Adipocyte (in vitro differentiated cells): ENCODE data around the gene ADSL.
A peak's percentile ranks its signal among the peaks of the same experiment; 100 is the strongest.
"Not testable (repeated sequence)": the region's sequence is repeated elsewhere in the genome, so short reads cannot be mapped to it uniquely, and the experiment has no call there.

Experiments
- DNase-seq: peaks from one replicate; pipeline ENCODE4 v3.0.0-alpha.2; 2015; ENCODE audit warnings: low read depth
- H3K27me3 ChIP-seq: replicated peaks from 2 replicates; pipeline ENCODE4 v1.7.0; 2013; ENCODE audit warnings: mild to moderate bottlenecking, low read length, moderate library complexity; ENCODE audit not compliant: control insufficient read depth, insufficient read depth
- H3K36me3 ChIP-seq: 2 replicates; pipeline ENCODE4 v1.7.0; 2013; ENCODE audit warnings: low read length, mild to moderate bottlenecking, moderate library complexity; ENCODE audit not compliant: control insufficient read depth, insufficient read depth, severe bottlenecking
- H3K4me1 ChIP-seq: 2 replicates; pipeline ENCODE4 v1.7.0; 2013; ENCODE audit warnings: mild to moderate bottlenecking, low read length, moderate library complexity; ENCODE audit not compliant: control insufficient read depth, insufficient read depth
- H3K4me3 ChIP-seq: 2 replicates; pipeline ENCODE4 v1.7.0; 2013; ENCODE audit warnings: mild to moderate bottlenecking, low read length, moderate library complexity
- H3K9ac ChIP-seq: 2 replicates; pipeline ENCODE4 v1.7.0; 2013; ENCODE audit warnings: mild to moderate bottlenecking, low read length, moderate library complexity
- H3K9me3 ChIP-seq: 2 replicates; pipeline ENCODE4 v1.7.0; 2013; ENCODE audit warnings: mild to moderate bottlenecking, low read length, moderate library complexity; ENCODE audit not compliant: control insufficient read depth

The ADSL gene

GRCh38 chr22:40374567-40374966, 28.3 kb downstream of the ADSL start:
- peaks cover 2% of the 10 kb centered on the region for H3K36me3 ChIP-seq
- no peak overlapping the region for H3K9ac ChIP-seq
- H3K4me3 ChIP-seq = no peak overlapping the region
- H3K9me3 ChIP-seq = no peaks in the 10 kb centered on the region
- H3K27me3 ChIP-seq = no peaks in the 10 kb centered on the region
- DNase-seq = no peak
- peaks cover 3% of the 10 kb centered on the region for H3K4me1 ChIP-seq

GRCh38 chr22:40376149-40376548, 29.8 kb downstream of the ADSL start:
- no peaks in the 10 kb centered on the region for H3K9me3 ChIP-seq
- peaks cover 3% of the 10 kb centered on the region for H3K4me1 ChIP-seq
- H3K9ac ChIP-seq = no peak overlapping the region
- no peaks in the 10 kb centered on the region for H3K36me3 ChIP-seq
- no peaks in the 10 kb centered on the region for H3K27me3 ChIP-seq
- DNase-seq = no peak
- no peak overlapping the region for H3K4me3 ChIP-seq

- H3K4me1 ChIP-seq = no peaks in the 10 kb centered on the region
- no peaks in the 10 kb centered on the region for H3K27me3 ChIP-seq
- H3K9ac ChIP-seq = no peak overlapping the region
- H3K4me3 ChIP-seq = no peak overlapping the region
- no peaks in the 10 kb centered on the region for H3K9me3 ChIP-seq
- H3K36me3 ChIP-seq = no peaks in the 10 kb centered on the region
- no peak for DNase-seq
Observed at GRCh38 chr22:40377931-40378330, 31.6 kb downstream of the ADSL start.

- not testable (repeated sequence) for DNase-seq, H3K4me1 ChIP-seq, H3K9me3 ChIP-seq, H3K4me3 ChIP-seq, H3K36me3 ChIP-seq, H3K9ac ChIP-seq, H3K27me3 ChIP-seq
Observed at GRCh38 chr22:40378448-40378847, 32.1 kb downstream of the ADSL start.

- Histone ChIP-seq H3K9me3 (no peaks in the 10 kb centered on the region), H3K36me3 (no peaks in the 10 kb centered on the region), H3K4me1 (peaks cover 11% of the 10 kb centered on the region), H3K9ac (no peak overlapping the region), H3K4me3 (no peak overlapping the region), H3K27me3 (no peaks in the 10 kb centered on the region)
- no peak for DNase-seq
Observed at GRCh38 chr22:40381461-40381860, 35.2 kb downstream of the ADSL start.

GRCh38 chr22:40383905-40384304, 37.6 kb downstream of the ADSL start:
- H3K36me3 ChIP-seq = no peaks in the 10 kb centered on the region
- H3K4me1 ChIP-seq = peaks cover 11% of the 10 kb centered on the region
- H3K4me3 ChIP-seq = no peak overlapping the region
- peak; percentile 18 for DNase-seq
- H3K27me3 ChIP-seq = no peaks in the 10 kb centered on the region
- no peaks in the 10 kb centered on the region for H3K9me3 ChIP-seq
- H3K9ac ChIP-seq = no peak overlapping the region

- H3K36me3 ChIP-seq = no peaks in the 10 kb centered on the region
- peaks cover 11% of the 10 kb centered on the region for H3K4me1 ChIP-seq
- H3K9ac ChIP-seq = no peak overlapping the region
- H3K4me3 ChIP-seq = no peak overlapping the region
- no peaks in the 10 kb centered on the region for H3K9me3 ChIP-seq
- DNase-seq = no peak
- no peaks in the 10 kb centered on the region for H3K27me3 ChIP-seq
Observed at GRCh38 chr22:40385036-40385782, 38.9 kb downstream of the ADSL start.

GRCh38 chr22:40387746-40388145, 41.4 kb downstream of the ADSL start:
- DNase-seq = no peak
- Histone ChIP-seq H3K9me3 (no peaks in the 10 kb centered on the region), H3K4me3 (no peak overlapping the region), H3K9ac (no peak overlapping the region), H3K36me3 (no peaks in the 10 kb centered on the region), H3K27me3 (no peaks in the 10 kb centered on the region), H3K4me1 (peaks cover 11% of the 10 kb centered on the region)

- H3K4me3 ChIP-seq = no peak overlapping the region
- H3K9me3 ChIP-seq = no peaks in the 10 kb centered on the region
- DNase-seq = no peak
- no peaks in the 10 kb centered on the region for H3K27me3 ChIP-seq
- peaks cover 11% of the 10 kb centered on the region for H3K4me1 ChIP-seq
- no peaks in the 10 kb centered on the region for H3K36me3 ChIP-seq
- no peak overlapping the region for H3K9ac ChIP-seq
Observed at GRCh38 chr22:40388231-40388630, 41.9 kb downstream of the ADSL start.

GRCh38 chr22:40391417-40391816, 45.1 kb downstream of the ADSL start:
- H3K36me3 ChIP-seq = peaks cover 13% of the 10 kb centered on the region
- H3K27me3 ChIP-seq = no peaks in the 10 kb centered on the region
- no peak overlapping the region for H3K4me3 ChIP-seq
- no peaks in the 10 kb centered on the region for H3K9me3 ChIP-seq
- H3K9ac ChIP-seq = no peak overlapping the region
- no peak for DNase-seq
- H3K4me1 ChIP-seq = no peaks in the 10 kb centered on the region

GRCh38 chr22:40392618-40393017, 46.3 kb downstream of the ADSL start:
- DNase-seq = no peak

GRCh38 chr22:40394607-40395006, 48.3 kb downstream of the ADSL start:
- no peak overlapping the region for H3K4me3 ChIP-seq
- no peak for DNase-seq
- H3K4me1 ChIP-seq = no peaks in the 10 kb centered on the region
- peaks cover 13% of the 10 kb centered on the region for H3K36me3 ChIP-seq
- H3K9me3 ChIP-seq = no peaks in the 10 kb centered on the region
- no peaks in the 10 kb centered on the region for H3K27me3 ChIP-seq
- no peak overlapping the region for H3K9ac ChIP-seq

More at GRCh38 chr22:40392618-40393017, 46.3 kb downstream of the ADSL start:
- no peak overlapping the region for H3K9ac ChIP-seq
- H3K36me3 ChIP-seq = peaks cover 13% of the 10 kb centered on the region
- H3K4me1 ChIP-seq = no peaks in the 10 kb centered on the region
- no peak overlapping the region for H3K4me3 ChIP-seq
- no peaks in the 10 kb centered on the region for H3K9me3 ChIP-seq
- no peaks in the 10 kb centered on the region for H3K27me3 ChIP-seq
